B cell (primary cell): ENCODE data around the gene TRIM9. TPM values are rescaled to one million over a fixed set of nuclear protein-coding genes. Genes with fewer than 3 reads are reported as not detected.

ENCODE experiments used
- ATAC-seq: fragments of 200-7000 bp; cut with Tn5 transposase; one replicate; pipeline ENCODE4 v1.10.0; 2021; ENCODE audit warnings: low read depth, mild to moderate bottlenecking, moderate number of reproducible peaks, moderate library complexity
- CTCF ChIA-PET: fragments of 350-600 bp; sonication (Branson Sonifier 250); formaldehyde crosslinking; loops from one replicate; lab custom pipeline; 2021; ENCODE audit warnings: antibody characterized with exemption, inconsistent platforms; lab: Charles Lee
- POLR2A ChIA-PET: fragments of 350-600 bp; sonication (Branson Sonifier 250); formaldehyde crosslinking; loops from one replicate; lab custom pipeline; 2021; ENCODE audit warnings: antibody characterized with exemption; lab: Charles Lee
- DNase-seq: peaks from one replicate; pipeline ENCODE4 v3.0.0; 2013
- H2AFZ ChIP-seq: 2 replicates; pipeline ENCODE4 v1.6.1; 2012; ENCODE audit warnings: mild to moderate bottlenecking, low read depth, low read length; ENCODE audit not compliant: insufficient read depth, poor library complexity, severe bottlenecking
- H3K27ac ChIP-seq, 2 donors: 1 replicate in 1 of 2; 2 replicates in 1 of 2; pipeline ENCODE4 v1.5.1; 2012 to 2013; ENCODE audit warnings: low read length in 2 of 2, mild to moderate bottlenecking in 2 of 2, moderate library complexity in 1 of 2
- H3K27me3 ChIP-seq, 4 experiments: fragments of 200-600 bp in 1 of 4; sonication (generic) in 1 of 4; replicated peaks in 1 of 4; 1 replicate in 2 of 4; 2 replicates in 2 of 4; pipeline versions ENCODE4 v1.6.1 to v1.7.0; 2013 to 2016; ENCODE audit warnings: low read length in 3 of 4, mild to moderate bottlenecking in 2 of 4, mixed read lengths in 1 of 4, moderate library complexity in 1 of 4; ENCODE audit not compliant: insufficient read depth in 4 of 4, control insufficient read depth in 3 of 4; ENCODE audit errors: control extremely low read depth in 1 of 4
- H3K36me3 ChIP-seq, 2 experiments: replicated peaks in 1 of 2; 1 replicate in 1 of 2; 2 replicates in 1 of 2; pipeline versions ENCODE4 v1.6.1 to v1.7.1; 2013; ENCODE audit warnings: low read length in 1 of 2; ENCODE audit not compliant: insufficient read depth in 2 of 2, control insufficient read depth in 1 of 2; ENCODE audit errors: control extremely low read depth in 1 of 2, extremely low read depth in 1 of 2
- H3K4me1 ChIP-seq, 2 donors: fragments of 200-600 bp in 1 of 2; sonication (generic) in 1 of 2; 1 replicate in 1 of 2; 2 replicates in 1 of 2; pipeline versions ENCODE4 v1.5.1 to v1.6.1; 2013 to 2017; ENCODE audit warnings: low read length in 2 of 2; ENCODE audit not compliant: control insufficient read depth in 2 of 2, insufficient read depth in 2 of 2
- H3K4me2 ChIP-seq: replicated peaks from 2 replicates; pipeline ENCODE3; 2012; ENCODE audit warnings: mild to moderate bottlenecking, low read depth, low read length; ENCODE audit not compliant: poor library complexity, severe bottlenecking
- H3K4me3 ChIP-seq, 5 experiments: fragments of 200-600 bp in 1 of 5; sonication (generic) in 1 of 5; 1 replicate in 3 of 5; 2 replicates in 2 of 5; pipeline versions ENCODE4 v1.5.1 to v1.7.0; 2011 to 2016; ENCODE audit warnings: low read length in 4 of 5, mild to moderate bottlenecking in 4 of 5, low read depth in 2 of 5, control low read depth in 1 of 5, moderate library complexity in 1 of 5; ENCODE audit not compliant: insufficient read depth in 1 of 5; ENCODE audit errors: control extremely low read depth in 1 of 5, extremely low read depth in 1 of 5
- H3K79me2 ChIP-seq: fragments of 200-600 bp; sonication (generic); one replicate; pipeline ENCODE4 v1.6.0; 2016; ENCODE audit warnings: low read length; ENCODE audit not compliant: control insufficient read depth, insufficient read depth
- H3K9ac ChIP-seq: fragments of 200-600 bp; sonication (generic); 2 replicates; pipeline ENCODE4 v1.6.1; 2017; ENCODE audit warnings: mild to moderate bottlenecking, low read length, moderate library complexity
- H3K9me3 ChIP-seq, 3 donors: one replicate each; pipeline versions ENCODE4 v1.6.1 to v1.7.1; 2013; ENCODE audit warnings: low read length in 2 of 3; ENCODE audit not compliant: control insufficient read depth in 2 of 3, insufficient read depth in 1 of 3; ENCODE audit errors: control extremely low read depth in 1 of 3
- H4K20me1 ChIP-seq: 2 replicates; pipeline ENCODE4 v1.6.0; 2012; ENCODE audit warnings: mild to moderate bottlenecking, low read length; ENCODE audit not compliant: insufficient read depth, control insufficient read depth, poor library complexity, severe bottlenecking
- H3K27ac Mint-ChIP-seq: one replicate; pipeline ENCODE4 v1.8.0; 2021; ENCODE audit warnings: mixed read lengths
- H3K27me3 Mint-ChIP-seq: one replicate; pipeline ENCODE4 v1.8.0; 2021; ENCODE audit warnings: mixed read lengths
- H3K4me1 Mint-ChIP-seq: one replicate; pipeline ENCODE4 v1.8.0; 2021; ENCODE audit warnings: mixed read lengths
- H3K4me3 Mint-ChIP-seq: one replicate; pipeline ENCODE4 v1.8.0; 2021; ENCODE audit warnings: mixed read lengths
- H3K9me3 Mint-ChIP-seq: one replicate; pipeline ENCODE4 v1.8.0; 2022; ENCODE audit warnings: mixed read lengths; ENCODE audit not compliant: insufficient read depth
- EZH2 ChIP-seq: IDR thresholded peaks from 2 replicates; pipeline ENCODE4 v1.6.1; 2012; ENCODE audit warnings: borderline replicate concordance, low read depth, mild to moderate bottlenecking, moderate library complexity, low read length; ENCODE audit not compliant: insufficient read depth, poor library complexity, severe bottlenecking
- WGBS: methylation state at CpG from one replicate; pipeline ENCODE4 v1.1.5; 2013; ENCODE audit warnings: missing lambda C conversion rate; ENCODE audit not compliant: insufficient coverage; 5-methylcytosine and 5-hydroxymethylcytosine counted together
- intact Hi-C: fragments of 100-400 bp; cut with micrococcal nuclease; formaldehyde crosslinking; loops from one replicate; pipeline ENCODE4 v1.10.0; 2022
- polyA plus RNA-seq: library from polyadenylated mRNA; depleted of rRNA; stranded (reverse); fragments of >200 nt; gene quantifications from 2 replicates; pipeline ENCODE4 v1.2.3, GENCODE V29; 2012
- total RNA-seq, 2 donors: library from RNA; stranded (reverse); fragments of 120-200 nt in 1 of 2; gene quantifications; 1 replicate in 1 of 2; 2 replicates in 1 of 2; pipeline versions ENCODE4 v1.2.3 to v1.2.4, GENCODE V29; 2013 to 2022
- TF ChIP-seq, protein P1 (sequence below): fragments of 200-600 bp; IDR thresholded peaks from one replicate; pipeline ENCODE4 v1.8.0; 2022; ENCODE audit warnings: antibody characterized with exemption, mild to moderate bottlenecking

The TRIM9 gene
- total and polyA plus RNA-seq, 2 donors (not counting 1 experiment from before 2014, with no cell fraction given), result 0.24 to 0.32 TPM

DNA sequence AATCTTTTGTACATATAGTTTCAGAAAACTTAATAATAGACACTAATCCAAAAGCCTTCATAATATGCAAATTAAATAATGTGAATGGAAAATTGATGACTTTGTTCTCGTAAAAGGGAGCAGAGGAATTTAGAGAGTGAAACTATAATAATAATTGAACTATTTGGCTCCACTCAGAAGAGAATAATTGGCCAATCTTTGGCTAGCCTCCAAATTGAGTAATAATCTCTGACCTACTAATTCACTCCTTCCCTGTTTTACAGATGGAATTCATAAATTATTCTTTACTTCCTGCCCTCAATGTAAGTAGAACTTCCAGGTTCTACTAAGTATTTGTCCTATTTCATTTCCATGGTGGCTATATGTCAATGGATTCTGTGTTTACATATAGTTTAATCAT, 15.8 kb downstream of the TRIM9 start:
- intact Hi-C loops, result no loop called here
- no peak overlapping the region for H3K27ac Mint-ChIP-seq
- Histone ChIP-seq H4K20me1 (no peaks in the 10 kb centered on the region), H3K27me3 (peaks cover 0 to 4% (median 2%) of the 10 kb centered on the region in 4 experiments), H3K4me2 (no peak overlapping the region), H2AFZ (no peak overlapping the region), H3K27ac (no peak overlapping the region), H3K79me2 (no peaks in the 10 kb centered on the region), H3K9me3 (no peaks in the 10 kb centered on the region), H3K9ac (no peak overlapping the region), H3K4me1 (no peaks in the 10 kb centered on the region), H3K4me3 (no peak overlapping the region), H3K36me3 (no peaks in the 10 kb centered on the region)
- H3K9me3 Mint-ChIP-seq, result no peaks in the 10 kb centered on the region
- no peak for ATAC-seq
- ChIA-PET POLR2A (no interaction called here), CTCF (no interaction called here)
- peaks cover 16% of the 10 kb centered on the region for H3K27me3 Mint-ChIP-seq
- no peaks in the 10 kb centered on the region for H3K4me1 Mint-ChIP-seq
- no peak for TF ChIP-seq EZH2
- TF ChIP-seq, protein P1, sequence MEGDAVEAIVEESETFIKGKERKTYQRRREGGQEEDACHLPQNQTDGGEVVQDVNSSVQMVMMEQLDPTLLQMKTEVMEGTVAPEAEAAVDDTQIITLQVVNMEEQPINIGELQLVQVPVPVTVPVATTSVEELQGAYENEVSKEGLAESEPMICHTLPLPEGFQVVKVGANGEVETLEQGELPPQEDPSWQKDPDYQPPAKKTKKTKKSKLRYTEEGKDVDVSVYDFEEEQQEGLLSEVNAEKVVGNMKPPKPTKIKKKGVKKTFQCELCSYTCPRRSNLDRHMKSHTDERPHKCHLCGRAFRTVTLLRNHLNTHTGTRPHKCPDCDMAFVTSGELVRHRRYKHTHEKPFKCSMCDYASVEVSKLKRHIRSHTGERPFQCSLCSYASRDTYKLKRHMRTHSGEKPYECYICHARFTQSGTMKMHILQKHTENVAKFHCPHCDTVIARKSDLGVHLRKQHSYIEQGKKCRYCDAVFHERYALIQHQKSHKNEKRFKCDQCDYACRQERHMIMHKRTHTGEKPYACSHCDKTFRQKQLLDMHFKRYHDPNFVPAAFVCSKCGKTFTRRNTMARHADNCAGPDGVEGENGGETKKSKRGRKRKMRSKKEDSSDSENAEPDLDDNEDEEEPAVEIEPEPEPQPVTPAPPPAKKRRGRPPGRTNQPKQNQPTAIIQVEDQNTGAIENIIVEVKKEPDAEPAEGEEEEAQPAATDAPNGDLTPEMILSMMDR, result no peak
- H3K4me3 Mint-ChIP-seq, result no peak overlapping the region
- WGBS, result no CpG with 5 or more reads among the region's 1 CpG
- no peak for DNase-seq

- Histone ChIP-seq H3K27me3 (peaks cover 0 to 6% (median 2%) of the 10 kb centered on the region in 4 experiments), H3K79me2 (no peaks in the 10 kb centered on the region), H2AFZ (no peak overlapping the region), H3K4me3 (no peak overlapping the region), H3K9me3 (peaks cover 0 to 2% (median 0%) of the 10 kb centered on the region in 3 donors), H3K4me2 (no peak overlapping the region), H3K4me1 (no peaks in the 10 kb centered on the region), H3K36me3 (no peaks in the 10 kb centered on the region), H4K20me1 (no peaks in the 10 kb centered on the region), H3K9ac (no peak overlapping the region), H3K27ac (no peak overlapping the region)
- DNase-seq, result no peak
- ChIA-PET POLR2A (no interaction called here), CTCF (no interaction called here)
- Mint-ChIP-seq H3K27ac (no peak overlapping the region), H3K27me3 (peaks cover 16% of the 10 kb centered on the region), H3K4me1 (no peaks in the 10 kb centered on the region), H3K4me3 (no peak overlapping the region), H3K9me3 (no peaks in the 10 kb centered on the region)
- intact Hi-C loops, result no loop called here
- no peak for TF ChIP-seq EZH2
- TF ChIP-seq, protein P1, result no peak
- 93% methylated on average over 2 of the region's 8 CpGs for WGBS
- no peak for ATAC-seq
Observed at GRCh38 chr14:51074701-51075385, 20.1 kb downstream of the TRIM9 start.
